Stimulated activated CD8-positive, alpha-beta memory T cell treated with anti-CD3 and anti-CD28 coated beads, Interleukin-4, amount 100 ng/mL, for 4 hours (primary cell): ENCODE results near the gene MAD2L1BP.

Source experiments
- DNase-seq, 2 donors: peaks; one replicate each; pipeline ENCODE4 v3.0.0-alpha.2; 2020; ENCODE audit warnings: low read depth in 2 of 2, low spot score in 1 of 2

The MAD2L1BP gene

DNA sequence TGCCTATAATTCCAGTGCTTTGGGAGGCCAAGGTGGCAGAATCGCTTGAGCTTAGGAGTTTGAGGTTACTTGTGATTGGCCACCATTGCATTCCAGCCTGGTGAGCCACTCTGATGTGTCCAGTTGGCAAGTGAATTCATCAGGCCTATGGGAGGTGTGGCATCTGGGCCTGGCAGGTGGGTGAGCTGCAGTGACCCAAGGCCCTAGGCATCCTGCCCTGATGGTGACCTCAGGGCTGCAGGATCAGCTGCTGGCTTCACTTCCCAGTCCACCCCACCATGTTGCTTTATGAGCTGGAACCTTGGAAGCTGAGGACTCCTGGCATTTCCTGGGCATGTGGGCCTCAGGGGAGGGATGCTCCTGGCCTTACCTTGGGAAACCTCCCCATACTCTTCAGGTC lies 29.7 kb downstream of the MAD2L1BP start:
- DNase-seq: no peak

DNA sequence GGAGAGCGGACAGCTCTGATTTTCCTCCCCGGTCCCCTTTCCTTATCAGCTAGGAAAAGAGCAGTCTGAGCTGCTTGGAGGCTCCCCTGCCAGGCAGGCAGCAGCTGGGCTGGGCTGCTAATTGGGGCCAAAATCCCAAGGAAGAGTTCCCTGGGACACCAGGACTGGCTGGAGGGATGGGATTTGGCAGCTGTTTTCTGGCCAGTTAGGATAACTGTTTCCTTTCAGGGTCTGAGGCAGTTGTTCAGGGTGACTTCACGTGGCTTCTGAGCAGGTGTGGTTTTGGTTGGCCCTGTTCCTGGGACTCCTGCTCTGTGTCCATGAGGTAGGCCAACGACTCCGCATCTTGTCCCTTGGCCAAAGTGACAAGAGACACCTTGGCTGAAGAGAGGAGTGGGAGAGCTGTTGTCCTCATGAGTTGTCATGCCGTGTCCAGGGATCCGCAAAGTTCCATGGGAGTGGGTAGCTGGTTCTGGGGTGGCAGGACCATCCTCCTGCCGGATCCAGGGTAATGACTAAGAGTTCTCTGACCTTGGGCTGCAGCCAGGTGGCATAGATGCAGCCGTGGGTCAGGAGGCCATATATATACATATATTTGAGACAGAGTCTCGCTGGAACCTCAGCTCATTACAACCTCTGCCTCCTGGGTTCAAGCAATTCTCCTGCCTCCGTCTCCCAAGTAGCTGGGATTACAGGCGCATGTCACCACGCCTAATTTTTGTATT lies 30.7 kb downstream of the MAD2L1BP start:
- DNase-seq: no peak

DNA sequence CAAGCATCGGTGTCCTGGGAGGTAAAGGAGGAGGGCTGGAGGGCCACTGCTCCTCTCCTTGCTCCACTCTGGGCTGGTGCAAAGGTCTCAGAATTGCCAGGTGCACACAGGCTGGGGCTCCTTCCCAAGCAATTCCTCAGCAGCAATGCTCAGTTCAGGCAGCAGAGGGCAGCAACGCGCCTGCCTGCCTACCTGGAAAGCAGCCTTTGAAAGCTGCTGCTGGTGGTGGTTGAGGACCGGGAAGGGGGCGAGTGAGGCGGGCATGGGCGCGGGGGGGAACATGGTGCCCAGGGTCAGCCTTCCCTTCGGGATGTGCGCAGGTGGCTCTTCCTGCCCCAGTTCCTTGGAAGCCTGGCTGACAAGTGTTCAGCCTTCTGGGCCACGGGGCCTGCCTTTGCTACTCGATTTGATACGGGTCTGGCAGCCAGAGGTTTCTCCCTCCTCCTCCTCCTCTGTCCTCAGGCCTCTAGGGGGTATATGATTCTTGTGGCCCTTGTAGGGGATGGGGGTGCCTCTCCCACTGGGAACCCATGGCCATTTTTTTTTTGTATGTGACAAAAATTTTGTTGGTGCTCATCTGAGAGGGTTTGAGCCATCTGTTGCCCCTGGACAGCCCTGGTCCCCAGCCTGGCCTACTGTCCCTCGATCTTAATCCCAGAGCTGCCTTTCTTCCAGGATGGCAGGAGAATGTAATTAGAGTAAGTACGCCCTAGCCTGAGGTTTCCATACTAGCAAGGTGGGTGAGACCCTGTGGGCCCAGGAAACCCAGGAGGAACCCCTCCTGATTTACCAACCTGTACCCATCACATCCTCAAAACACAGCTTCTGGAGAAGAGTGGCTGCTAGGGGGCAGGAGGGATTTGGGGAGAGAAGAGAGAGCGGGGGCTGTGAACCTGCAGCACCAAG lies 31.9 kb downstream of the MAD2L1BP start:
- peak; percentile 32 to 66 for DNase-seq

DNA sequence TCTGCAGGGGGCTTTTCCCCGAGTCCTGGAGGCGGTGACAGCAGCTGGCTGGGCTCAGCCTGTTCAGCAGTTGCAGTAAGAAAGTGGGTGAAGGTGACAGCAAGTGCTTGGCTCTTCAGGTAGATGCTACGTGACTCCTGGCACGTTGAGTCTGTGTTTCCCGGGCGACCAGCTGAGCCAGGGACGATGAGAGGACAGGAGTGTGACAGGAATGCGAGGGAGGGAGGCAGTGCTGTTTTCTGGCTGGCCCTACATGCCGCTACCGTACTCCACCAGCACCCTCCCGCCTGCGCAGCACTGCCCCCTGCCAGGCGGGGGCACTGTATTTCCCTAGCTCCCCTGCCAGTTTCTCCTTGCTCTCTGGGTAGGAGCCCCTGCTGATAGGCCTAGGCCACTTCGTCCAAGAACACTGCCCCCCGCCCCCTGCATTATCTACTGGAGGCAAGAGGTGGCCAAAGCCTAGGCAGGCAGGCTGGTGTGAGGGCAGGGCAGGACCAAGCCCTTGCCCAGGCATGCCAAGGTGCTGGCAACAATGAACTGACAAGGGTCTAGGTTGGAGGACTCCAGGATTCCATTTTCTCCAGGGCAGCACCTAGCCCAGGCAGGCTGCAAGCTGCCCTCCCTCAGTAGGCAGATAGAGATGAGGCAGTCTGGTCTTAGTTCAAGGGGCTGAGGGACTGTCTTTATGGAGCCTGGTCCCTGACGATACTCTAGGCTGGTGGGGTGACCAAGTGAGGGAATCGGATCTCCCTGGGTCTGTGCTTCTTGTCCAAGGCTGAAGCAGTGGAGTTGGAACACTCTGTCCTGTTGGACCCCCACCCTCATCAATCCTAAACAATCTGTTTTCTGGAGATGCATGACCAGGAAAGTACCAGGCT lies 32.8 kb downstream of the MAD2L1BP start:
- DNase-seq: peak in 1 of 2 donors; percentile 1

DNA sequence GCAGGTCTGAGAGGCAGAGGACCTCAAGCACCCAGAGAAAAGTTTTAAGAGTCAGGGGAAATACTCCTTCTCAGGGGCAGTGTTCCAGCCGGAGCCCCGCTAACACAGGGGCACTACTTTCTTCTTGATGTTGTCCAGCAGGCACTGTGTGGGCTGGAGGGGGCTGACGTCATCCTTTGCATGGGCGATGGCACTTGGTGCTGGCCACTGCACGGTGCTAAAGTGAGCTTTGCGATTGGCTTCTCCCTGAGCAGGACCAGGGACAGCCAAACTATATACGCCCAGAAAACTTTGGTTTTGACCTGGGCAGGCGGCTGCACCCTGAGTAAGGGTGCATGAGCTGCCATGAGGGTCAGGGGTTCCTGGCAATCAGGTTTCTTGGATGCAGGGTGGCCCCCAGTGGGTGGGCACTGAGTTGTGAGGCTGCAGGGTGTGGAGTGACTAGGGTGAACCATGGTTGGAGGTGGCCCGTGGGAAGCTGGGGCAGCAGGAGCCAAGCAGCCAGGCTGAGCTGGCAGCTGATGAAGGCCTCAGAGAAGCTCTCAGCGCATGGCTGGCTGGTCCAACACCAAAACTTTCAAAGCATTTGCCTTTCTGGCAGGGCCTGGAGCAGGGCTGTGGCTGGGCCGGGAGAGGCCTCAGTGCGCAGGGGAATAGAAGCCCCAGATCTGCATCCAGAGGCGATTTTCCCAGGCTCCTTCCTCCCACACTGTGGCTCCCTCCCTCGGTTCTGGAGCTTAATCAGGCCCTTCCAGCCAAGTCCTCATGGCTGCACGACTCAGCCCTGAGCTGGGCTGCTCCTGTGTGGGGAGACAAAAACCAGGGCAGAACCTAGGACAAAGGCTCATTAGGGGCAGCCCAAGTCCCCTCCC lies 33.6 kb downstream of the MAD2L1BP start:
- no peak for DNase-seq

DNA sequence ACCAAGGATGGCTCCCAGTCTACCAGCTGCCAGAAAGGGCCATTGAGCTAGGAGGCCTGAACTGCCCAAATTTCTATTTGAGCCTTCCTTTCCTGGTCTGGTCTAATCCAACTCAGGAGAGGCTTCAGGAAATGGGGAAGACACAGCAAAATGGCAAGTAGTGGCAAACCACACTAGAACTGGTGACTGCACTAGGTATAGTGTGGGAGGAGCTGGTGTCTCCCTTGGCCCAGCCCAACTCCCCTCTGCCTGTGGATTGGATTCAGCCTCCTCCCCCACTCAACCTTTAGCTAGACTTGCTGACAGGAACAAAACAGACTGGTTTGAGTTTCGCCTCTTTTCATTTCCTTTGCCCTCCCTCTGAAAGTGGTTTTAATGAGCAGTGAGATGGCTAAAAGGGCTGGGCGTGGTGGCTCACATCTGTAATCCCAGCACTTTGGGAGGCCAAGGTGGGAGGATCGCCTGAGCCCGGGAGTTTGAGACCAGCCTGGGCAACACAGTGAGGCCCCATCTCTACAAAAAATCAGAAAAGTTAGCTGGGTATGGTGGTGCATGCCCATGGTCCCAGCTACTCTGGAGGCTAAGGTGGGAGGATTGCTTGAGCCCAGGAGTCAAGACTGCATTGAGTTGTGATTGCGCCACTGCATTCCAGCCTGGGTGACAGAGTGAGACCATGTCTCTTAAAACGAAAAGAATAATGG lies 34.4 kb downstream of the MAD2L1BP start:
- no peak for DNase-seq

DNA sequence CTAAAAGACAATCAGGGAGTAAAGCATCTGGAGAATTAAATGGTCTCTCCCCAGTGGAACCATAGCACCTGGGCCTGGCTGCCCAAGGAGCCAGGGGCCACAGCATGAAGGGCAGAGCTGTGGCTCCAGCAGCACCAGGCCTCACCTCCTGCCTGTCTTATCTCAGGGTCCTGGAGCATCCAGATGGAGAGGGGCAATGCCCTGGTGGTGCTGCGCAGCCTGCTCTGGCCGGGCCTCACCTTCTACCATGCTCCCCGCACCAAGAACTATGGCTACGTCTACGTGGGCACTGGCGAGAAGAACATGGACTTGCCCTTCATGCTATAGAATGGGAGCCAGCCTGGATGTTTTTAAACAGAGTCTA lies 35.0 kb downstream of the MAD2L1BP start:
- no peak for DNase-seq

DNA sequence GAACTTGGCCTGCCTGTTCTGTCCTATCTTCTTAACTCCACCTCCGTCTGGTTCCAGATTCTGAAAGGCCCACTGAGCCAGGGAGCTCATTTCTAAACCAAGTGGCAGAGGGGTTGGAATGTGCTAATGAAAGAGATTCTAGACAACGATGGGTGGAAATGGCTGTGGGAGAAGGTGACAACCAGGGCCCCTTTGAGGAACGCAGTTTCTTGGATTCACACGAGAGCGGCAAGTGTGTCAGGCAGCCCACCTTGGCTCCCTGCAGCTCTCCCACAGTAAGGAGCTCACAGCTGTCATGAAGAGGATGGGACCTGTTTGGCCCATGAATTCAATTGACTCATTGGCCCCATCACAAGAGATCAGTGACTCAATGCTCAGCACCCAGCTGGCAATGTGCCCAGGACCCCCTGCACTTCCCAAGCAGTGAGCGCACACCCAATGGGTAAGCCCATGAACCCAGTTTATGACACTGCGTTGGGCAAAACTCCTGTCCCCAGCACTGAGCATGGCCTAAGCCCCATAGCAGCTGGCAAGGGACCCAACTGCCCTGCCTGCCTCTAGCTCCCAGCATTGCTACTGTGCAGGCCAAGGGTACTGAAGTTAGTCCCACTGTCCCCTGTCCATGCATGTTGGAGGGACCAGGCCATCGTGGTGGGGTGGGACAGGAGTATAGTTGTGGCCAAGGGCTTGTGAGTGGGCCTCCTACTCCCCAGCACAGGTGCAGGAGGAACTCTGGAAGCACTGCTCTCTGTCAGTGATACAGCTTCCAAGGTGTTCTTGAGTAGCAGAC lies 35.6 kb downstream of the MAD2L1BP start:
- no peak for DNase-seq

DNA sequence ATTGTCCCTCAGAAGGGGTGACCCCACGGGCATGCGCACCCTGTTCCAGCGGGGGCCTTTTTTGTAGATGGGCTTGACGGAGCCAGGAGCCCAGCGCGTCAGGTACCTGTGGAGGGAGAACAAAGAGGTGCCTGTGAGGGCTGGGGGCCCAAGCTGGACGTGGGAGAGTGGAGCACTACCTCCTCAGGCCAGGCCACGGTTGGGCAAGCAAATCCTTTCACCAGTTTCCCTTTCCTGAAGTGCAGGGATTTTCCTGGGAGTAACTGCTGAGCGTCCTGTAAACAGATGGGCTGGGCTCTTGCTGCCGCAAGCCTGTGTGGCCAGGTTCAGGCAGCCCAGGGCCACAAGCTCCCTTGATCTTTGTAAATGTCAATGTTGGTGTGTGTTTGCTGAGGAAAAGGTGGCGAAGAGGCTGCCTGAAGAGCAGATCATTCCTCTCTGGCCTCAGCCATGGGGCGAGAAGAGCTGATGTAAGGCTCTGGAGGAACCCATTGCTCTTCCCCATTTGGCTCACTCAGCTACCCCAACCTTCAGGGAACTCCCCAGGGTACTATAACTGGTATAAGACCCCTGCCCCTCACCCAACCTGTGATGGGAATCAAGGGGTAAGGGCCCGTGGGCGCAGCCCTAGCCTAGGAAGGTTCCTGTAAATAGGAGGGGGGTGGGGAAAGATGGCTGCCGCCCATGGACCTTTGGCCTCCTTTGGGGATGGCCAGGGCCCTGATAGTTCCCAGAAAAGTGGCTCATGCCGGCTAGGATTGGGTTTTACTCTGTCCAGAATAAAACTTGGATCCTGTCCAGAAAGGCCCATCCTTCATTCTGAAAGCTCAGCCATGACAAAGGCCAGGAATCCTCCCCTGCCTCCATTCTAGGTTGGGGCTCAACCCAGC lies 36.4 kb downstream of the MAD2L1BP start:
- no peak for DNase-seq

DNA sequence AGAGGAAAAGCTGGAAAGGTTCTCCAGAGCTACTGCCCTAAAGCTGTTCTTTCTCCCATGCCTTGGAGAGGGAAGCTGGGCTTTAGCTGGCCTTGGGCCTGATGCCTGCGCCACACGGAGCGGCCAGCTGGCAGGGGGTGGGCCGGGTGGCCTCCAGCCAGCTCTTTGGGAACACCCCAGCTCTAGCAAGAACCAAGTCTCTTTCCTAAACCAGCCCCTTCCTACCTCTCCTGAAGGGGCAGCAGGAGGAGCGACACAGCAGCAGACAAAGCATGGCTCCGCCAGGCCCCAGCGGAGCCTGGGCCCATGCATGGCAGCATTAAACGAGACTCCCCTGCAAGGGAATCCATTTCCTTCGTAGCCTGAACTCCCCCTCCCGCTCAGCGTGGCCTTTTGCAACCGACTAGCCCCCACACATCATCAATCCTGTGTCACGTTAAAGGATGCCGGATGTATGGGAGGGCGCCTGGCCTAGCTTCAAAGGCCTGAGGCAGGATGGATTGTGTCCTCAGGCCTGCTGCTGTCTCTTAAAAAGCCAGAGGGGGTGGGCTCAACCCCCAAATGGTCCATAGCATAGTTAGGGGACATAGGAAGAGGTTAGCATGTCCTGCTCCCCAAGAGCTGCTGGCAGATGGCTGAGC lies 37.9 kb downstream of the MAD2L1BP start:
- no peak for DNase-seq

DNA sequence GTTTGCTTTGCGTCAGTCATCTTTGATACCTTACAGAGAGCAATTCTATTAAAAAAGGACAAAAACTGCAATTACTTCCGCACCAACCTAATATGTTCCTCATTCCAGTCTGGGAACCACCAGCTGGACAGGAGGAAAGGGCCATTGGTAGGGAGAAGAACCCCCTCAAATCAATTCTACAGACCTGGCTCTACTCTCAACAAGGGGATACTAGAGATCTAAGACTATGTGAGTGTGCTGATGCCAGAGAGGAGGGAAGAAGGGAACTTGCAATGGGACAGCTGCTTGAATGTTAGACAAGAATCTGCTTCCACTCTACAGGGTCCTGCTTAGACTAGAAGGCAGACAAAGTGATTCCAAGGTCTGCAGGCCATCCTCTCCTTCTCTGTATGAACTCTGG lies 38.7 kb downstream of the MAD2L1BP start:
- no peak for DNase-seq

DNA sequence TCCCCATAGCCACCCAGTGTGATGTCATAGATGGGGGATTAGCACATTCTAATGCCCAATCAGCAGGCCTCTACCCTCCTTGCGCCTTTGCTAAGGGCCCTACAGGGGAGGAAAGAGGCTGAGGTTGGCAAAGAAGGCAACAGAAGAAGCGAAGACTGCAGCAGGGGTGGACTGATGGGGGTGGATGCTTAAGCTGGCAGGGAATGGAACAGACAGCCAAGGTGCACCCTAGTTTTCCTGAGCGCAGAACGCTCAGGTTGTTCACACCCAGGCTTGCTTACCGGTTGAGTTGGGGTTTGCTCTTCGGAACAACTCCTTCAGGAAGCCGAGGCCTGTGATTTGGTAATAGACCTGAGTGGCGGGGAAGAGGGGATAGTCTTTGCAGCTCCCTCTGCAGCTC lies 39.3 kb downstream of the MAD2L1BP start:
- DNase-seq: no peak

DNA sequence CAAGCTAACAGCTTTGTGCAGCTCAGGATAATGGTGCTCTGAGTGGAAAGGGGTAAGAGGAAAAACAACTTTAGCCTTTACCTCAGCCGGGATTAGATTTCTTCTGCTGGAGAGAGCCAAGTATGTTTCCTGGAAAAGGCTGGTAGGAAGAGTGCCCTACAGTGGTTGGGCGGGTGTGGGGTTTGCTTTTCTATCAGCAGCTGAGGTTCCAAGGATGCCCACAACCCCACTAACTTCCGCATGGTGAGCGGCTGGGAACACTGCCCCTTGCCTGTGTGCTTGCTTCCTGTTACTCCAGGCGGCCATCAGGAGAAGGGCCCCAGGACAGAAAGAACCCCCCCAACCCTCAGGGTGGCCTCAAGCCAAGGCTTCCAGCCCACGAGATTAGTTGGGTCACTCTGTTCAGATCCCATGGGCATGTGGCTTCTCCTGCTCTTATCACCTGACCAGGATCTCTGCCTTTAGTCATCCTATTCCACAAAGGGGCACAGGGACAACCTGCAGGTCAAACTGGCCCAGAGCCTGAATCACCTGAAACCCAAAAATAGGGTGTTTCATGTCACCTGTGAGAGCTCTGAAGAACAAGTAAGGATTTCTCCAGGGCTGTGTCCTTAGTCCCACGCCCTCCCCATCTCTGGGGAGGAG lies 41.4 kb downstream of the MAD2L1BP start:
- DNase-seq: no peak

DNA sequence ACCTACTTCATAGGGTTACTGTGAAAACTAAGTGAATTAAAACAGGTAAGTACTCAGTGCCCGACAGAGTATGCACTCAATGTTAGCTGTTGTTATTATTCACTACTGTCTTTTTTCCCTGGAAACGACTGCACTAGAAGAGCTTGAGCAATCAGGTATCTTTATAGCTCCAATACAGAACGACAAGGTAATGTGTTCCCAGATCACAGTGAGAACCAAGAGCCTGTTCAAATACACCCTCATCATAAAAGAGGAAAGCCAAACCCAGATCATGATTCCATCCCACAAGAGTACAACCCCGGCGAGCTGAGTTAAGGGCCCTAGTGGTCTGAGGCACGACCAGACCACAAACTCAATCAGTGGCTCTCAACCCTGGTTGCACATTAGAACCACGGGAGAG lies 42.1 kb downstream of the MAD2L1BP start:
- no peak for DNase-seq

DNA sequence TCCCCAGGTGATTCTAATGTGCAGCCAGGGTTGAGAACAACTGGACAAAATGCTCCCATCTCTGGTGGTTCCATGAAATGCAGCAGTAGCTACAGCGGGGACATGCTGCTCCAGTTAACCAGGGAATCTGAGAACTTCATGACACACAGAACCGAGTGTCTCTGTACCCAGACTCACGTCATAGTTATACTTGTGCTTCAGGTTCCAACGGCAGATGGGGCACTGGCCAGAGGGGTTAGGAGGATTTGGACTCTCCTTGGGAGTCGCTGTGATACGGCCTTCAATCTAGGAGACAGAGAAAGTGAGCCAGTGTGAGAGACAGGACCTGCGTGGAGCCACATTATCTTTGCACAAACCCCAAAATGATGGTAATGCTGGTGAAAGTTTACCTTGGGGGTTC lies 42.7 kb downstream of the MAD2L1BP start:
- no peak for DNase-seq

DNA sequence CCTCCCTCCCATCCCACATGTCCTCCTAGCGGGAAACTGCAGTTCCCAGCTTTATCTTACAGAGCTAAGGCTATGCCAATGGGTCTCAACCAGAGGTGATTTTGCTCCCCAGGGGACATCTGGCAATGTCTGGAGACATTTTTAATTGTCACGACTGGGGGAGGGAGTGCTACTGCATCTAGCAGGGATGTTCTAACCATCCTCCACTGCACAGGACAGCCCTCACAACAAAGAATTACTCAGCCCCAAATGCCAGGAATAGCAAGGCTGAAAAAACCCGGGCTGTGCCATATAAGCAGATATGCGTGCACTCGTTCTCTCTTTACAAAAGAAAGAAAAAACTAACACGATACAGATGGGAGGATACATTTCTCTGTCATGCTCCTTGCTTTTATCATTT lies 43.4 kb downstream of the MAD2L1BP start:
- no peak for DNase-seq
